ENCODE results near the gene BPTF. TPM values are rescaled to one million over a fixed set of nuclear protein-coding genes. Genes with fewer than 3 reads are reported as not detected.
"Not testable (repeated sequence)": the region's sequence is repeated elsewhere in the genome, so short reads cannot be mapped to it uniquely, and the experiment has no call there.

The BPTF gene
- total RNA-seq, 1 donor from 2014 or later = 129 TPM

DNA sequence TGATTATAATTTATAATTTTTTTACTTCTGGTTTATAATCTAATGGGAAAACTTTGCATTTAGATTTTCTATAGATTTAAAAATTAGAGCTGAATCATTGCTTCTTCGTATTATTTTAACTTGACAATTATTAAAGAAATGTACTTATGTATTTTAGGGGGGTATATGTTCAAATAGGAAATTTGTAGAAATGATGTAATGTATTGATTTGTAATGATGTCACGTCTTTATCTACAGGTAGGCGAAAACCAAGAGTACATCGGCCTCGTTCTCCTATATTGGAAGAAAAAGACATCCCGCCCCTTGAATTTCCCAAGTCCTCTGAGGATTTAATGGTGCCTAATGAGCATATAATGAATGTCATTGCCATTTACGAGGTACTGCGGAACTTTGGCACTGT lies 28.4 kb downstream of the BPTF start:
- no peak overlapping the region for H3K4me2 ChIP-seq
- Mint-ChIP-seq H3K9me3 (peaks cover 22% of the 10 kb centered on the region), H3K36me3 (peaks cover 54% of the 10 kb centered on the region), H3K27ac (no peak overlapping the region), H3K4me1 (peaks cover 4% of the 10 kb centered on the region), H3K4me3 (no peak overlapping the region), H3K27me3 (ENCODE audit: insufficient read depth, low read depth) (peaks cover 2% of the 10 kb centered on the region)
- no peaks in the 10 kb centered on the region for H3K4me1 ChIP-seq
- H3K27me3 ChIP-seq = no peaks in the 10 kb centered on the region
- no peaks in the 10 kb centered on the region for H3K9me3 ChIP-seq (ENCODE audit: low read depth)
- H3K79me2 ChIP-seq (ENCODE audit: low read depth) = peaks cover 100% of the 10 kb centered on the region
- no peak overlapping the region for H3K9ac ChIP-seq
- DNase-seq (ENCODE audit: low spot score) = no peak
- H2AFZ ChIP-seq (replicated peaks) = no peak overlapping the region
- H4K20me1 ChIP-seq (ENCODE audit: low read depth) = peaks cover 83% of the 10 kb centered on the region
- H3K27ac ChIP-seq = no peak overlapping the region
- H3F3A ChIP-seq (ENCODE audit: low read depth) = peaks cover 4% of the 10 kb centered on the region
- peaks cover 18% of the 10 kb centered on the region for H3K36me3 ChIP-seq
- no peak for TF ChIP-seq EZH2 (IDR thresholded peaks at IDR 0.05)
- TF ChIP-seq EZH2phosphoT487 (IDR thresholded peaks at IDR 0.05) = no peak
- TF ChIP-seq, protein P1, sequence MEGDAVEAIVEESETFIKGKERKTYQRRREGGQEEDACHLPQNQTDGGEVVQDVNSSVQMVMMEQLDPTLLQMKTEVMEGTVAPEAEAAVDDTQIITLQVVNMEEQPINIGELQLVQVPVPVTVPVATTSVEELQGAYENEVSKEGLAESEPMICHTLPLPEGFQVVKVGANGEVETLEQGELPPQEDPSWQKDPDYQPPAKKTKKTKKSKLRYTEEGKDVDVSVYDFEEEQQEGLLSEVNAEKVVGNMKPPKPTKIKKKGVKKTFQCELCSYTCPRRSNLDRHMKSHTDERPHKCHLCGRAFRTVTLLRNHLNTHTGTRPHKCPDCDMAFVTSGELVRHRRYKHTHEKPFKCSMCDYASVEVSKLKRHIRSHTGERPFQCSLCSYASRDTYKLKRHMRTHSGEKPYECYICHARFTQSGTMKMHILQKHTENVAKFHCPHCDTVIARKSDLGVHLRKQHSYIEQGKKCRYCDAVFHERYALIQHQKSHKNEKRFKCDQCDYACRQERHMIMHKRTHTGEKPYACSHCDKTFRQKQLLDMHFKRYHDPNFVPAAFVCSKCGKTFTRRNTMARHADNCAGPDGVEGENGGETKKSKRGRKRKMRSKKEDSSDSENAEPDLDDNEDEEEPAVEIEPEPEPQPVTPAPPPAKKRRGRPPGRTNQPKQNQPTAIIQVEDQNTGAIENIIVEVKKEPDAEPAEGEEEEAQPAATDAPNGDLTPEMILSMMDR (IDR thresholded peaks at IDR 0.05) = no peak
- H3K4me3 ChIP-seq = no peak overlapping the region

DNA sequence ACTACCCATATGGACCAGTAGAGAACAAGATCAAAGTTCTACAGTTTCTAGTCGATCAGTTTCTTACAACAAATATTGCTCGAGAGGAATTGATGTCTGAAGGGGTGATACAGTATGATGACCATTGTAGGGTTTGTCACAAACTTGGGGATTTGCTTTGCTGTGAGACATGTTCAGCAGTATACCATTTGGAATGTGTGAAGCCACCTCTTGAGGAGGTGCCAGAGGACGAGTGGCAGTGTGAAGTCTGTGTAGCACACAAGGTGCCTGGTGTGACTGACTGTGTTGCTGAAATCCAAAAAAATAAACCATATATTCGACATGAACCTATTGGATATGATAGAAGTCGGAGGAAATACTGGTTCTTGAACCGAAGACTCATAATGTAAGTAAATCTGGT lies 29.1 kb downstream of the BPTF start:
- peaks cover 18% of the 10 kb centered on the region for H3K36me3 ChIP-seq
- TF ChIP-seq EZH2 (IDR thresholded peaks at IDR 0.05) (no peak), EZH2phosphoT487 (IDR thresholded peaks at IDR 0.05) (no peak)
- TF ChIP-seq, protein P1 (IDR thresholded peaks at IDR 0.05) = no peak
- H3K27me3 Mint-ChIP-seq (ENCODE audit: insufficient read depth, low read depth) = peaks cover 2% of the 10 kb centered on the region
- no peaks in the 10 kb centered on the region for H3K4me1 ChIP-seq
- H3K79me2 ChIP-seq (ENCODE audit: low read depth) = peaks cover 100% of the 10 kb centered on the region
- H3K9ac ChIP-seq = no peak overlapping the region
- no peaks in the 10 kb centered on the region for H3K9me3 ChIP-seq (ENCODE audit: low read depth)
- no peak overlapping the region for H2AFZ ChIP-seq (replicated peaks)
- no peak for DNase-seq (ENCODE audit: low spot score)
- peaks cover 47% of the 10 kb centered on the region for H3K36me3 Mint-ChIP-seq
- no peak overlapping the region for H3K4me3 ChIP-seq
- no peaks in the 10 kb centered on the region for H3K27me3 ChIP-seq
- H3K27ac Mint-ChIP-seq = no peak overlapping the region
- H3K4me2 ChIP-seq = no peak overlapping the region
- H3K4me3 Mint-ChIP-seq = no peak overlapping the region
- no peak overlapping the region for H3K27ac ChIP-seq
- H3K9me3 Mint-ChIP-seq = peaks cover 16% of the 10 kb centered on the region
- peaks cover 4% of the 10 kb centered on the region for H3K4me1 Mint-ChIP-seq
- H4K20me1 ChIP-seq (ENCODE audit: low read depth) = peaks cover 90% of the 10 kb centered on the region
- H3F3A ChIP-seq (ENCODE audit: low read depth) = peaks cover 4% of the 10 kb centered on the region

DNA sequence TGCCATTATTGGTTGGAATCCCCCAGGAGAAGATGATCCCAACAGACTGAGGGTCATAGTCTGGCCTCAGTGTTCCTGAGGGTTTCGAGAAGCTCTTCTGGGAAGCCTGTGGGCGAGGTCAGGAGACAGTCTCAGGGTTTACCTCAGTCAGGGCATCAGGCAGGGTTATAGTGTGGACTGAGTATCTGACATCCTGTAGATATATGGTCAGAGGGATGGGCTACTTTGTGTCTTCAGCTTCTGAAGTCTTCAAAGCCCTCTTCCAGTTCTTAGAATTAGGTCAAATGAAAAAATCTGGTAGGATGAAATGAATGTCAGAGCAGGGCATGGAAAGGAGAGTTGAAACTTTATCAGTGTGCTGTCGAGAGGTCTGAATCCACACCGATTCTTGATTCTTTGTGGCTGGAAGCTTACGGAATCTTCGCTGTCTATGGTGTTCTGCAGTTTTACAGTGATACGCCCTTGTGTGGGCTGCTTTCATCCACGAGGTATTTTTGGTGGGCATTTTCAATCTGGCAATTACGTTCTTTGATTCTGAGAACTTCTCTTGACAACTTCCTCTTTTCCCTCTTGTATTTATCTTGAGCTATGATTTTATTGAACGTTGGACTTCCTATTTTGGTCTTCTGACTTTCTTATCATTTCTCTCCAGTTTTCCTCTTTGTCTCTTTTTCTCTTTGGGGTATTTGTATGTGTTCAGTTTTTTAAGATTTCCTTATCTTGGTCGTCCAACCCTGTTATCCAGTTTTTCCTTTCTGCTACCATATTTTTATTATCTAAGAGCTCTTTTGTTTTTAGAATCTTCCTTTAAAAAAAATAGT lies 30.4 kb downstream of the BPTF start:
- H3K36me3 Mint-ChIP-seq = peaks cover 41% of the 10 kb centered on the region
- no peak overlapping the region for H3K4me3 Mint-ChIP-seq
- H3K27me3 Mint-ChIP-seq (ENCODE audit: insufficient read depth, low read depth) = peaks cover 2% of the 10 kb centered on the region
- TF ChIP-seq, protein P1 (IDR thresholded peaks at IDR 0.05) = no peak
- TF ChIP-seq EZH2 (IDR thresholded peaks at IDR 0.05) (no peak), EZH2phosphoT487 (IDR thresholded peaks at IDR 0.05) (no peak)
- DNase-seq (ENCODE audit: low spot score) = no peak
- peaks cover 4% of the 10 kb centered on the region for H3K4me1 Mint-ChIP-seq
- H3K9me3 ChIP-seq (ENCODE audit: low read depth) = no peaks in the 10 kb centered on the region
- H3K27ac Mint-ChIP-seq = no peak overlapping the region
- no peak overlapping the region for H3K9ac ChIP-seq
- H2AFZ ChIP-seq (replicated peaks) = no peak overlapping the region
- H3K4me3 ChIP-seq = no peak overlapping the region
- H3F3A ChIP-seq (ENCODE audit: low read depth) = peaks cover 4% of the 10 kb centered on the region
- H3K27ac ChIP-seq = no peak overlapping the region
- H3K4me2 ChIP-seq = no peak overlapping the region
- peaks cover 21% of the 10 kb centered on the region for H3K36me3 ChIP-seq
- H3K4me1 ChIP-seq = no peaks in the 10 kb centered on the region
- H4K20me1 ChIP-seq (ENCODE audit: low read depth) = peaks cover 92% of the 10 kb centered on the region
- peaks cover 100% of the 10 kb centered on the region for H3K79me2 ChIP-seq (ENCODE audit: low read depth)
- peaks cover 12% of the 10 kb centered on the region for H3K9me3 Mint-ChIP-seq
- no peaks in the 10 kb centered on the region for H3K27me3 ChIP-seq

DNA sequence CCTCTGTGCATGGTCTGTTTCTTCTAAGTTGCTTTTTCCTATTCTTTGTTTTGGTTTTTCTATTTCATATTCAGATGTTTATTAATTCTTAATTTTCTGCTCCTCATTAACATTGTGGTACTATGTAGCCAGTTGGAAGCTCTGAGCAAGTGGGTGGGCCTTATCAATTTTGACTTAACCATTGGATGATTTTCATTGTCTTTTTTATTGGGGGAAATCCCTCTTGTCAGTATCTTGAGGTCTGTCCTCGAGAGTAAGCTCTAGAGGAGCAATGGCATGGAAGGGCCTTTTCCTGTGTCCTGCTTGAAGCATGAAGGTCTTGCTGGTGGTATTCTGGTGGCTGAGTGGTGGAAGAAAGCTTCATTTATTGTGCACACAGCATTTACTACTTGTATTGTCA lies 31.1 kb downstream of the BPTF start:
- H3K27ac ChIP-seq, H3K4me3 Mint-ChIP-seq: not testable (repeated sequence)
- H3K79me2 ChIP-seq (ENCODE audit: low read depth) = peaks cover 100% of the 10 kb centered on the region

More for the DNA sequence above, 31.1 kb downstream of the BPTF start:
- H2AFZ ChIP-seq (replicated peaks); H3K27ac Mint-ChIP-seq; H3F3A ChIP-seq (ENCODE audit: low read depth); H3K4me3 ChIP-seq; H3K4me1 Mint-ChIP-seq; H3K27me3 ChIP-seq; H3K4me2 ChIP-seq; H3K9me3 ChIP-seq (ENCODE audit: low read depth); H3K27me3 Mint-ChIP-seq (ENCODE audit: insufficient read depth, low read depth); DNase-seq (ENCODE audit: low spot score); H3K9ac ChIP-seq; H3K4me1 ChIP-seq: not testable (repeated sequence)
- Mint-ChIP-seq H3K9me3 (peaks cover 12% of the 10 kb centered on the region), H3K36me3 (peaks cover 39% of the 10 kb centered on the region)
- peaks cover 21% of the 10 kb centered on the region for H3K36me3 ChIP-seq
- H4K20me1 ChIP-seq (ENCODE audit: low read depth) = peaks cover 94% of the 10 kb centered on the region
